Cardiac muscle cell (in vitro differentiated cells and primary cell): ENCODE data around the gene GKAP1. TPM values are rescaled to one million over a fixed set of nuclear protein-coding genes. Genes with fewer than 3 reads are reported as not detected.
"Not testable (repeated sequence)": the region's sequence is repeated elsewhere in the genome, so short reads cannot be mapped to it uniquely, and the experiment has no call there.

Experiments
- DNase-seq, 2 donors: peaks; one replicate each; pipeline versions ENCODE4 v3.0.0 to v3.0.0-alpha.2; 2010 to 2017; ENCODE audit warnings: low read depth in 1 of 2, low spot score in 1 of 2
- H3K27ac ChIP-seq: fragments of 200-600 bp; sonication (generic); 2 replicates; pipeline ENCODE4 v1.5.1; 2016
- H3K27me3 ChIP-seq: fragments of 200-600 bp; sonication (generic); 2 replicates; pipeline ENCODE4 v1.6.0; 2016; ENCODE audit warnings: control low read depth
- H3K36me3 ChIP-seq: fragments of 200-600 bp; sonication (generic); 2 replicates; pipeline ENCODE4 v1.5.1; 2016; ENCODE audit warnings: control low read depth
- H3K4me1 ChIP-seq: fragments of 200-600 bp; sonication (generic); 2 replicates; pipeline ENCODE4 v1.8.1; 2017; ENCODE audit warnings: low read depth, mild to moderate bottlenecking, mixed run types
- H3K4me3 ChIP-seq: fragments of 200-600 bp; sonication (generic); 2 replicates; pipeline ENCODE4 v1.5.1; 2016; ENCODE audit warnings: mild to moderate bottlenecking
- H3K9me3 ChIP-seq: fragments of 200-600 bp; sonication (generic); 2 replicates; pipeline ENCODE4 v1.5.1; 2017; ENCODE audit warnings: low read depth, mild to moderate bottlenecking, control low read depth
- polyA plus RNA-seq: library from polyadenylated mRNA; unstranded; fragments of >200 nt; fragmentation: Nextera tagmentation; extraction: Ambion mirVana; gene quantifications from 2 replicates; pipeline ENCODE4 v1.2.1, GENCODE V29; 2016
- total RNA-seq: library from RNA; depleted of rRNA; stranded (reverse); fragments of >200 nt; gene quantifications from 2 replicates; pipeline ENCODE4 v1.2.3, GENCODE V29; 2016
- TF ChIP-seq, protein P1 (sequence below): IDR thresholded peaks from 2 replicates; pipeline ENCODE4 v1.5.1; 2012; ENCODE audit warnings: low read depth, mild to moderate bottlenecking, low read length

The GKAP1 gene
- total and polyA plus RNA-seq, 2 experiments from 2014 or later = 11.7 to 19.7 TPM

DNA sequence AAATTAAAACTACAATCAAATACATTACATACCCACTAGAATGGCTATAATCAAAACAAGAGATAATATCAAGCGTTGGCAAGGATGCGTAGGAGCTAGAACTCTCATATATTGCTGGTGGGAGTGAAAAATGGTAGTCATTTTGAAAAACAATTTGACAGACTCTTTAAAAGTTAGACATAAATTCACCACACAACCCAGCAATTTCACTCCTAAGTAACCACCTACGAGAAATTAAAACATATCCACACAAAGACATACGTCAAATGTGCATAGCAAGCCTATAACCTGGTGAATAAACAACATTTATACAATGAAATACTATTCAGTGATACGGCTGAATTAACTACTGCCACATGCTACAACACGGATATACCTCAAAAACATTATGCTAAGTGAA is 44.7 kb downstream of the GKAP1 start:
- H3K27ac ChIP-seq = no peak overlapping the region
- no peak for DNase-seq
- TF ChIP-seq, protein P1, sequence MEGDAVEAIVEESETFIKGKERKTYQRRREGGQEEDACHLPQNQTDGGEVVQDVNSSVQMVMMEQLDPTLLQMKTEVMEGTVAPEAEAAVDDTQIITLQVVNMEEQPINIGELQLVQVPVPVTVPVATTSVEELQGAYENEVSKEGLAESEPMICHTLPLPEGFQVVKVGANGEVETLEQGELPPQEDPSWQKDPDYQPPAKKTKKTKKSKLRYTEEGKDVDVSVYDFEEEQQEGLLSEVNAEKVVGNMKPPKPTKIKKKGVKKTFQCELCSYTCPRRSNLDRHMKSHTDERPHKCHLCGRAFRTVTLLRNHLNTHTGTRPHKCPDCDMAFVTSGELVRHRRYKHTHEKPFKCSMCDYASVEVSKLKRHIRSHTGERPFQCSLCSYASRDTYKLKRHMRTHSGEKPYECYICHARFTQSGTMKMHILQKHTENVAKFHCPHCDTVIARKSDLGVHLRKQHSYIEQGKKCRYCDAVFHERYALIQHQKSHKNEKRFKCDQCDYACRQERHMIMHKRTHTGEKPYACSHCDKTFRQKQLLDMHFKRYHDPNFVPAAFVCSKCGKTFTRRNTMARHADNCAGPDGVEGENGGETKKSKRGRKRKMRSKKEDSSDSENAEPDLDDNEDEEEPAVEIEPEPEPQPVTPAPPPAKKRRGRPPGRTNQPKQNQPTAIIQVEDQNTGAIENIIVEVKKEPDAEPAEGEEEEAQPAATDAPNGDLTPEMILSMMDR = no peak
- peaks cover 6% of the 10 kb centered on the region for H3K36me3 ChIP-seq
- no peaks in the 10 kb centered on the region for H3K9me3 ChIP-seq
- no peaks in the 10 kb centered on the region for H3K4me1 ChIP-seq
- H3K4me3 ChIP-seq = no peak overlapping the region
- H3K27me3 ChIP-seq = no peaks in the 10 kb centered on the region

DNA sequence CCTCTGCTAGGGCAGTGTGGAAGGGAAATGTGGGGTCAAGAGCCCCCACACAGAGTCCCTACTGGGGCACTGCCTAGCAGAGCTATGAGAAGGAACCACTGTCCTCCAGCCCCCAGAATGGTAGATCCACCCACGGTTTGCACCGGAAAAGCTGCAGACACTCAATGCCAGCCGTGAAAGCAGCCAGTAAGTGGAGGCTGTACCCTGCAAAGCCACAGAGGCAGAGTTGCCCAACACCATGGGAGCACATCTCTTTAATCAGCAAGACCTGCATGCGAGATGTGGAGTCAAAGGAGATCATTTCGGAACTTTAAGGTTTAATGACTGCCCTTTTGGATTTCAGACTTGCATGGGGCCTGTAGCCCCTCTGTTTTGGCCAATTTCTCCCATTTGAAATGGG is 52.2 kb downstream of the GKAP1 start:
- Histone ChIP-seq H3K4me1 (no peaks in the 10 kb centered on the region), H3K27ac (no peak overlapping the region), H3K36me3 (peaks cover 6% of the 10 kb centered on the region), H3K27me3 (no peaks in the 10 kb centered on the region), H3K4me3 (no peak overlapping the region), H3K9me3 (no peaks in the 10 kb centered on the region)
- TF ChIP-seq, protein P1 = no peak
- no peak for DNase-seq

DNA sequence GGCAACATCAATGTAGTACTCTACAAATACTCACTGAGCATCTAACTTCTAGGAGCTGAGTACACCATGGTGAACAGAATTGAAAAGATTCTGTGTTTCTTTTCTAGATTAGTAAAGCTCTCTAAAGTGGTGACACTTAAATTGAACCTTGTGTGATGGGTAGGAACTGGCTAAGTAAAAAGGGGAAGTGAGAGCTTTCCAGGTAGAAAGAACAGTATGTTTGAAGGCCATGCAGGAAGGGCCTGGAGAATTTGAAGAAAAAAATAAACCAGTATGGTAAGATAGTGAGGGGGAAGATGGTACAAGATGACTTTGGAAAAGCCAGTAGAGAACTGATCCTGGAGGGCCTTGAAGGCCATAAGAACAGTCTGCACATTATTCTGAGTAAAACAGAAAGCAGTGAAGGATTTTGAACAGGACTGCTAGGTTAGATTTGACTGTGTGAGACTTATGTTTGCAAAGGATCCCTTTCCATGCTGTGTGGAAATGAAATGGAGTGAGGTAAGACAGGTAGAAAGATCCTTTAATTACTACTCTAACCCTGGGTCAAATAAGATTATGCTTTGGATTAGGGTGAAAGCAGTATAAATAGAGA is 63.1 kb downstream of the GKAP1 start:
- TF ChIP-seq, protein P1 = no peak

DNA sequence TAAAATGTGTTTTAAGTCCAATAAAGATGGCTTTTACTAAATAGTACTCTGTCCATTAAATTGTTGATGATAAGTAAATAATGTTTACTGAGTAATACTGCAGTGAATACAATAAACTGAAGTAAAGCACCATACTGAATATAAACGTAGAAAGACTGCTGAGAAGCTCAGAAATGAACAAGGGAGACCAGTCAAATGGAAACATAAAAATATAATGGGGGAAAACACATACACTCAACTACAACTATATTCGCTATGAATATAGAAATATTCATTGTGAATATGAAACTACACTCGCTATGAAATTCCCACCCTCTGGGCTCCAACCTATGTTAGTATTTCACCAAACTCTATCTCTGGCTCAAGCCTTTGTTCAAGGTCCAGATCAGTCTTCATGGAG is 67.9 kb downstream of the GKAP1 start:
- Histone ChIP-seq H3K36me3 (peaks cover 11% of the 10 kb centered on the region), H3K4me3 (no peak overlapping the region), H3K4me1 (no peaks in the 10 kb centered on the region), H3K27ac (no peak overlapping the region), H3K27me3 (no peaks in the 10 kb centered on the region), H3K9me3 (no peaks in the 10 kb centered on the region)
- TF ChIP-seq, protein P1 = no peak
- DNase-seq = no peak

More for the DNA sequence above, 63.1 kb downstream of the GKAP1 start:
- no peak overlapping the region for H3K4me3 ChIP-seq
- no peak overlapping the region for H3K27ac ChIP-seq
- no peaks in the 10 kb centered on the region for H3K4me1 ChIP-seq
- no peaks in the 10 kb centered on the region for H3K9me3 ChIP-seq
- H3K27me3 ChIP-seq = no peaks in the 10 kb centered on the region
- DNase-seq = no peak
- peaks cover 10% of the 10 kb centered on the region for H3K36me3 ChIP-seq

DNA sequence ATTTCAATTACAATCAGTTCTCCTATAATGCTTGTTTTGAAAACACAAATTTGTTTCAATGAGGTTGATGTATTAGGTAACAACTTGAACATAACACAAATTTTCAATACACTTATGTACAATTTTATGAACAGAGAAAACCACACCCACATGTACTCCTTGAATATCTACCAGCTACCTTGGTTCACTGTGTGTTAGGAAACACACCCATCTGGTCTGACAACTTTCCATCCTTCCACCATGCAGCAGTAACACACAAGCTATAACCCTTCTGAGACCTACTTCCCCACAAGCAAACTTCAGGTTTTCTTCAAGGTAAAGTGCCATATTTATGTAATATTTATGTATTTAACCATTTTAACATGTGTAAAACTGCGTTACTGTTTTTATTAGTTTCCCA is 73.4 kb downstream of the GKAP1 start:
- peaks cover 4% of the 10 kb centered on the region for H3K36me3 ChIP-seq
- TF ChIP-seq, protein P1 = no peak
- no peak overlapping the region for H3K27ac ChIP-seq
- DNase-seq = no peak
- no peaks in the 10 kb centered on the region for H3K27me3 ChIP-seq
- no peaks in the 10 kb centered on the region for H3K4me1 ChIP-seq
- H3K4me3 ChIP-seq = no peak overlapping the region
- no peaks in the 10 kb centered on the region for H3K9me3 ChIP-seq

DNA sequence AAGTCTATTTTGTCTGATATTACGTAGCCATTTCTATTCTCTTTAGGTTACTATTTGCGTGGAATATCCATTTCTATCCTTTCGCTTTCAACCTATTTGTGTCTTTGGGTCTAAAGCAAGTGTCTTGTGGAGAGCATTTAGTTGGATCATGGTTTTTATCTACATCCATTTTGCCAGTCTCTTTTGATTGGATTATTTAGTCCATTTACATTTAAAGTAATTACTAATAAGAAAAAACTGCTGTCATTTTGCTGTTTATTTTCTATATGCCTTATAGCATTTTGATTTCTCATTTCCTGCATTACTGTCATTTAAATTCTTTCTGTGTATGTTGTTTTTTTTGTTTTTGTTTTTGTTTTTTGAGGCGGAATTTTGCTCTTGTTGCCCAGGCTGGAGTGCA is 83.8 kb downstream of the GKAP1 start:
- H3K4me3 ChIP-seq = no peak overlapping the region
- no peaks in the 10 kb centered on the region for H3K27me3 ChIP-seq
- no peak for DNase-seq
- no peaks in the 10 kb centered on the region for H3K4me1 ChIP-seq
- H3K36me3 ChIP-seq = no peaks in the 10 kb centered on the region
- H3K9me3 ChIP-seq = no peaks in the 10 kb centered on the region
- no peak overlapping the region for H3K27ac ChIP-seq
- TF ChIP-seq, protein P1 = no peak

DNA sequence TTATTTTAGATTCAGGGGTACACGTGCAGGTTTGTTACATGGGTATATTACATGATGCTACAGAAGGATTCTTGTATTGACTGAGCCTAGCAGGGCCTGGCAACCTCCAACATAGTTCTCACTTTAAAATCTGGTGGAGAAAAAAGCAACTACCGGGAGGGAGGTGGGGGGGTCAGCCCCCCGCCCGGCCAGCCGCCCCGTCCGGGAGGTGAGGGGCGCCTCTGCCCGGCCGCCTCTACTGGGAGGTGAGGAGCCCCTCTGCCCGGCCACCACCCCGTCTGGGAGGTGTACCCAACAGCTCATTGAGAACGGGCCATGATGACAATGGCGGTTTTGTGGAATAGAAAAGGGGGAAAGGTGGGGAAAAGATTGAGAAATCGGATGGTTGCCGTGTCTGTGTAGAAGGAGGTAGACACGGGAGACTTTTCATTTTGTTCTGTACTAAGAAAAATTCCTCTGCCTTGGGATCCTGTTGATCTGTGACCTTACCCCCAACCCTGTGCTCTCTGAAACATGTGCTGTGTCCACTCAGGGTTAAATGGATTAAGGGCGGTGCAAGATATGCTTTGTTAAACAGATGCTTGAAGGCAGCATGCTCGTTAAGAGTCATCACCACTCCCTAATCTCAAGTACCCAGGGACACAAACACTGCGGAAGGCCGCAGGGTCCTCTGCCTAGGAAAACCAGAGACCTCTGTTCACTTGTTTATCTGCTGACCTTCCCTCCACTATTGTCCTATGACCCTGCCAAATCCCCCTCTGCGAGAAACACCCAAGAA is 88.8 kb downstream of the GKAP1 start:
- not testable (repeated sequence) for H3K4me3 ChIP-seq, H3K27ac ChIP-seq, H3K27me3 ChIP-seq, H3K4me1 ChIP-seq, H3K36me3 ChIP-seq, H3K9me3 ChIP-seq, DNase-seq
